Endothelial cell (in vitro differentiated cells): ENCODE data around the gene TCN2. TPM values are rescaled to one million over a fixed set of nuclear protein-coding genes. Genes with fewer than 3 reads are reported as not detected.
A peak's percentile ranks its signal among the peaks of the same experiment; 100 is the strongest.

ENCODE experiments used
- DNase-seq: peaks from one replicate; pipeline ENCODE4 v3.0.0; 2021; ENCODE audit warnings: low spot score
- H3K27ac Mint-ChIP-seq: one replicate; pipeline ENCODE4 v1.8.0; 2021; ENCODE audit warnings: mixed read lengths, inconsistent platforms; ENCODE audit not compliant: unreplicated experiment
- H3K27me3 Mint-ChIP-seq: one replicate; pipeline ENCODE4 v1.8.0; 2021; ENCODE audit warnings: mild to moderate bottlenecking, moderate library complexity, mixed read lengths, inconsistent platforms; ENCODE audit not compliant: unreplicated experiment
- H3K36me3 Mint-ChIP-seq: one replicate; pipeline ENCODE4 v1.8.0; 2021; ENCODE audit warnings: mild to moderate bottlenecking, low read depth, mixed read lengths, inconsistent platforms; ENCODE audit not compliant: unreplicated experiment
- H3K4me1 Mint-ChIP-seq: one replicate; pipeline ENCODE4 v1.8.0; 2021; ENCODE audit warnings: mild to moderate bottlenecking, mixed read lengths, inconsistent platforms; ENCODE audit not compliant: unreplicated experiment
- H3K4me3 Mint-ChIP-seq: one replicate; pipeline ENCODE4 v1.8.0; 2021; ENCODE audit warnings: mild to moderate bottlenecking, mixed read lengths, inconsistent platforms; ENCODE audit not compliant: unreplicated experiment
- H3K9me3 Mint-ChIP-seq: one replicate; pipeline ENCODE4 v1.8.0; 2021; ENCODE audit warnings: mixed read lengths, inconsistent platforms; ENCODE audit not compliant: unreplicated experiment
- total RNA-seq: library from RNA; stranded (reverse); fragmentation: NEBNext Ultra II Directional; extraction: Animal tissue kit (Norgen Biotek cat#: 25700); gene quantifications from one replicate; pipeline ENCODE4 v1.2.1, GENCODE V29; 2021; ENCODE audit not compliant: unreplicated experiment
- TF ChIP-seq, protein P1 (sequence below): fragments of 200-600 bp; sonication (generic); IDR thresholded peaks from one replicate; pipeline ENCODE4 v1.5.0; 2021; ENCODE audit warnings: antibody characterized with exemption; ENCODE audit not compliant: unreplicated experiment

TCN2 gene
- total RNA-seq, 1 donor from 2014 or later: 59.5 TPM

- TF ChIP-seq, protein P1, sequence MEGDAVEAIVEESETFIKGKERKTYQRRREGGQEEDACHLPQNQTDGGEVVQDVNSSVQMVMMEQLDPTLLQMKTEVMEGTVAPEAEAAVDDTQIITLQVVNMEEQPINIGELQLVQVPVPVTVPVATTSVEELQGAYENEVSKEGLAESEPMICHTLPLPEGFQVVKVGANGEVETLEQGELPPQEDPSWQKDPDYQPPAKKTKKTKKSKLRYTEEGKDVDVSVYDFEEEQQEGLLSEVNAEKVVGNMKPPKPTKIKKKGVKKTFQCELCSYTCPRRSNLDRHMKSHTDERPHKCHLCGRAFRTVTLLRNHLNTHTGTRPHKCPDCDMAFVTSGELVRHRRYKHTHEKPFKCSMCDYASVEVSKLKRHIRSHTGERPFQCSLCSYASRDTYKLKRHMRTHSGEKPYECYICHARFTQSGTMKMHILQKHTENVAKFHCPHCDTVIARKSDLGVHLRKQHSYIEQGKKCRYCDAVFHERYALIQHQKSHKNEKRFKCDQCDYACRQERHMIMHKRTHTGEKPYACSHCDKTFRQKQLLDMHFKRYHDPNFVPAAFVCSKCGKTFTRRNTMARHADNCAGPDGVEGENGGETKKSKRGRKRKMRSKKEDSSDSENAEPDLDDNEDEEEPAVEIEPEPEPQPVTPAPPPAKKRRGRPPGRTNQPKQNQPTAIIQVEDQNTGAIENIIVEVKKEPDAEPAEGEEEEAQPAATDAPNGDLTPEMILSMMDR: peak; percentile 97
- no peaks in the 10 kb centered on the region for H3K36me3 Mint-ChIP-seq
- peak overlapping the region; percentile 67 for H3K27ac Mint-ChIP-seq
- no peaks in the 10 kb centered on the region for H3K9me3 Mint-ChIP-seq
- DNase-seq: peak; percentile 90
- H3K4me3 Mint-ChIP-seq: no peak overlapping the region
- peaks cover 7% of the 10 kb centered on the region for H3K4me1 Mint-ChIP-seq
- H3K27me3 Mint-ChIP-seq: peaks cover 4% of the 10 kb centered on the region
These were observed 27.7 kb downstream of the TCN2 start for GRCh38 chr22:30634471-30635233.

GRCh38 chr22:30635273-30636225 is 28.6 kb downstream of the TCN2 start, which contains the start of gene SLC35E4:
SLC35E4 (plus strand) TSS chr22:30635781; CDS start chr22:30636451, 670 bp downstream.
- no peaks in the 10 kb centered on the region for H3K36me3 Mint-ChIP-seq
- peak; percentile 94 for DNase-seq
- peak within 1 kb of the TSS; percentile 86 for H3K4me3 Mint-ChIP-seq
- no peaks in the 10 kb centered on the region for H3K9me3 Mint-ChIP-seq
- H3K4me1 Mint-ChIP-seq: peaks cover 7% of the 10 kb centered on the region
- TF ChIP-seq, protein P1: no peak
- peak within 1 kb of the TSS; percentile 67 for H3K27ac Mint-ChIP-seq
- H3K27me3 Mint-ChIP-seq: peaks cover 4% of the 10 kb centered on the region

GRCh38 chr22:30636226-30637077 is 29.5 kb downstream of the TCN2 start:
- H3K36me3 Mint-ChIP-seq: no peaks in the 10 kb centered on the region
- H3K27me3 Mint-ChIP-seq: peaks cover 4% of the 10 kb centered on the region
- H3K9me3 Mint-ChIP-seq: no peaks in the 10 kb centered on the region
- H3K27ac Mint-ChIP-seq: no peak overlapping the region
- DNase-seq: peak; percentile 9
- peak overlapping the region; percentile 86 for H3K4me3 Mint-ChIP-seq
- TF ChIP-seq, protein P1: no peak
- H3K4me1 Mint-ChIP-seq: peaks cover 7% of the 10 kb centered on the region

DNA sequence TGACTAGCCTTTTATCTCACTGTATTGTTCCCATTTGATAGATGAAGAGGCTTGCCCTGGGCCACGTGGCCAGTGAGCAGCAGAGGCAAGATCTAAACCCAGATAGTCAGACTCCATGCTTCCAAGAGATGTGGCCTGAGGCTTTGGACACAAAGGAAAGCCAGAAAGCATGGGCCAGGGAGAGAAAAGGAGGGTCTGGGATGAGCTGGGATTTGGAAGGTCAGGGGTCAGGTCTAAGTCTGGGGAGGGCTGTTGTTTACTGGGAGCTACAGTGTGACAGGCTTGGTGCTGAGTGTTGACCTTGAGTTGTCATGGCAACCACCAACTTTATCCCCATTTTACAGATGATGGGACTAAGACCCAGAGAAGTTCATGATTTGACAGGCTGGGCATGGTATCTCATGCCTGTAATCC is 30.7 kb downstream of the TCN2 start:
- TF ChIP-seq, protein P1: no peak
- Mint-ChIP-seq H3K36me3 (no peaks in the 10 kb centered on the region), H3K9me3 (no peaks in the 10 kb centered on the region), H3K27me3 (peaks cover 4% of the 10 kb centered on the region), H3K4me3 (peak overlapping the region; percentile 38), H3K27ac (peak overlapping the region; percentile 17), H3K4me1 (peaks cover 7% of the 10 kb centered on the region)
- DNase-seq: no peak
